DND-41 (cell line): ENCODE data around the gene ADAMTS16.

Experiments used
- ATAC-seq: fragments of 200-7000 bp; cut with Tn5 transposase; 3 replicates; pipeline ENCODE4 v1.9.1; 2021; ENCODE audit warnings: low read depth; ENCODE audit not compliant: insufficient read depth
- DNase-seq: peaks from one replicate; pipeline ENCODE4 v3.0.0-alpha.2; 2020
- H2AFZ ChIP-seq: 2 replicates; pipeline ENCODE4 v1.6.0; 2012; ENCODE audit warnings: low read depth, low read length
- H3K27ac ChIP-seq: 2 replicates; pipeline ENCODE4 v1.5.1; 2012; ENCODE audit warnings: low read length, inconsistent platforms
- H3K27me3 ChIP-seq: fragments of 200-600 bp; sonication (generic); 2 replicates; pipeline ENCODE4 v1.6.0; 2012; ENCODE audit warnings: low read length, mild to moderate bottlenecking, inconsistent platforms; ENCODE audit not compliant: insufficient read depth, poor library complexity
- H3K36me3 ChIP-seq: 2 replicates; pipeline ENCODE4 v1.5.1; 2012; ENCODE audit warnings: low read length, inconsistent platforms; ENCODE audit not compliant: insufficient read depth
- H3K4me1 ChIP-seq: 2 replicates; pipeline ENCODE4 v1.5.1; 2012; ENCODE audit warnings: mild to moderate bottlenecking, low read length; ENCODE audit not compliant: insufficient read depth
- H3K4me2 ChIP-seq: 2 replicates; pipeline ENCODE4 v1.6.0; 2012; ENCODE audit warnings: mild to moderate bottlenecking, moderate library complexity, low read length, inconsistent platforms; ENCODE audit not compliant: insufficient read depth
- H3K4me3 ChIP-seq, 2 experiments: fragments of 200-600 bp in 1 of 2; shearing (Covaris generic) in 1 of 2; 2 replicates each; pipeline ENCODE4 v1.5.1; 2012 to 2016; ENCODE audit warnings: inconsistent platforms in 2 of 2, low read length in 2 of 2, mild to moderate bottlenecking in 2 of 2, low read depth in 1 of 2, moderate library complexity in 1 of 2
- H3K79me2 ChIP-seq: 2 replicates; pipeline ENCODE4 v1.6.0; 2012; ENCODE audit warnings: low read length, inconsistent platforms; ENCODE audit not compliant: insufficient read depth
- H3K9ac ChIP-seq: 2 replicates; pipeline ENCODE4 v1.6.0; 2012; ENCODE audit warnings: low read depth, mild to moderate bottlenecking, inconsistent platforms, low read length, moderate library complexity
- H3K9me3 ChIP-seq: 2 replicates; pipeline ENCODE4 v1.5.1; 2012; ENCODE audit warnings: low read length, moderate library complexity, mild to moderate bottlenecking, inconsistent platforms; ENCODE audit not compliant: insufficient read depth, severe bottlenecking
- H4K20me1 ChIP-seq: 2 replicates; pipeline ENCODE4 v1.6.0; 2012; ENCODE audit warnings: low read length; ENCODE audit not compliant: insufficient read depth
- CTCF ChIP-seq: IDR thresholded peaks from 2 replicates; pipeline ENCODE4 v1.5.1; 2012; ENCODE audit warnings: borderline replicate concordance, low read length, moderate library complexity, mild to moderate bottlenecking; ENCODE audit not compliant: poor library complexity, severe bottlenecking; ENCODE audit errors: extremely low read depth
- EZH2 ChIP-seq: IDR thresholded peaks from 3 replicates; pipeline ENCODE4 v1.6.1; 2012; ENCODE audit warnings: borderline replicate concordance, low read depth, mild to moderate bottlenecking, moderate library complexity, low read length, inconsistent platforms; ENCODE audit not compliant: severe bottlenecking

Gene ADAMTS16

GRCh38 chr5:5340206-5340729, 200.1 kb downstream of the ADAMTS16 start:
- H3K79me2 ChIP-seq = no peaks in the 10 kb centered on the region
- DNase-seq (no peak), ATAC-seq (no peak)
- H3K27ac ChIP-seq = no peak overlapping the region
- no peak overlapping the region for H3K9ac ChIP-seq
- no peaks in the 10 kb centered on the region for H3K27me3 ChIP-seq
- no peak overlapping the region for H2AFZ ChIP-seq
- H3K4me2 ChIP-seq = no peak overlapping the region
- H4K20me1 ChIP-seq = 0 out of 2 replicates have a peak, but pooled peaks cover 4% of the 10 kb centered on the region
- TF ChIP-seq EZH2 (no peak), CTCF (no peak)
- no peaks in the 10 kb centered on the region for H3K9me3 ChIP-seq
- H3K4me3 ChIP-seq = no peak overlapping the region
- H3K4me1 ChIP-seq = no peaks in the 10 kb centered on the region
- no peaks in the 10 kb centered on the region for H3K36me3 ChIP-seq

- H3K36me3 ChIP-seq = no peaks in the 10 kb centered on the region
- H3K4me2 ChIP-seq = no peak overlapping the region
- no peak overlapping the region for H3K27ac ChIP-seq
- no peak overlapping the region for H3K9ac ChIP-seq
- ATAC-seq = no peak
- H3K9me3 ChIP-seq = no peaks in the 10 kb centered on the region
- H3K27me3 ChIP-seq = no peaks in the 10 kb centered on the region
- no peak overlapping the region for H3K4me3 ChIP-seq
- DNase-seq = no peak
- 0 out of 2 replicates have a peak, but pooled peaks cover 4% of the 10 kb centered on the region for H4K20me1 ChIP-seq
- no peak for TF ChIP-seq EZH2
- no peaks in the 10 kb centered on the region for H3K79me2 ChIP-seq
- H2AFZ ChIP-seq = no peak overlapping the region
- H3K4me1 ChIP-seq = no peaks in the 10 kb centered on the region
Observed at GRCh38 chr5:5341531-5342292, 201.6 kb downstream of the ADAMTS16 start.

- no peaks in the 10 kb centered on the region for H3K27me3 ChIP-seq
- 0 out of 2 replicates have a peak, but pooled peaks cover 6% of the 10 kb centered on the region for H4K20me1 ChIP-seq
- H3K4me1 ChIP-seq = no peaks in the 10 kb centered on the region
- no peaks in the 10 kb centered on the region for H3K9me3 ChIP-seq
- no peak overlapping the region for H2AFZ ChIP-seq
- no peak overlapping the region for H3K27ac ChIP-seq
- ATAC-seq (no peak), DNase-seq (no peak)
- H3K79me2 ChIP-seq = no peaks in the 10 kb centered on the region
- no peak overlapping the region for H3K4me3 ChIP-seq
- TF ChIP-seq CTCF (no peak), EZH2 (no peak)
- H3K4me2 ChIP-seq = no peak overlapping the region
- H3K36me3 ChIP-seq = no peaks in the 10 kb centered on the region
- H3K9ac ChIP-seq = no peak overlapping the region
Observed at GRCh38 chr5:5342784-5343183, 202.7 kb downstream of the ADAMTS16 start.

GRCh38 chr5:5343568-5343967, 203.4 kb downstream of the ADAMTS16 start:
- Histone ChIP-seq H3K4me1 (no peaks in the 10 kb centered on the region), H3K27me3 (no peaks in the 10 kb centered on the region), H4K20me1 (0 out of 2 replicates have a peak, but pooled peaks cover 6% of the 10 kb centered on the region), H3K9ac (no peak overlapping the region), H3K36me3 (no peaks in the 10 kb centered on the region), H3K9me3 (no peaks in the 10 kb centered on the region), H2AFZ (no peak overlapping the region), H3K4me3 (no peak overlapping the region), H3K4me2 (no peak overlapping the region), H3K79me2 (no peaks in the 10 kb centered on the region), H3K27ac (no peak overlapping the region)
- DNase-seq (no peak), ATAC-seq (no peak)
- TF ChIP-seq CTCF (no peak), EZH2 (no peak)
